ENCODE measurements around the gene NEURL1. TPM values are rescaled to one million over a fixed set of nuclear protein-coding genes. Genes with fewer than 3 reads are reported as not detected.

NEURL1 gene
- total RNA-seq, 2 experiments from 2014 or later, result 0.98 to 1.1 TPM

GRCh38 chr10:103582331-103583123, 89.0 kb downstream of the NEURL1 start:
- Mint-ChIP-seq H3K9me3 (no peaks in the 10 kb centered on the region), H3K36me3 (ENCODE audit: low read depth) (peaks cover 4% of the 10 kb centered on the region), H3K4me3 (peak overlapping the region; percentile 31), H3K27me3 (peaks cover 4% of the 10 kb centered on the region), H3K27ac (no peak overlapping the region), H3K4me1 (peaks cover 19% of the 10 kb centered on the region)
- ChIA-PET POLR2A (interaction anchor here (1.1 to 2.7 kb wide), 2 partner anchors 385 to 539 kb away, joined by 3 to 12 read pairs; partner anchors contain the start of genes SFR1 and SLK), CTCF (interaction anchor here (0.9 to 2.5 kb wide), 4 partner anchors 11 to 186 kb away, joined by 3 to 10 read pairs (median 6); partner anchors contain the start of genes ATP5MK and PDCD11)
- no peak for DNase-seq

DNA sequence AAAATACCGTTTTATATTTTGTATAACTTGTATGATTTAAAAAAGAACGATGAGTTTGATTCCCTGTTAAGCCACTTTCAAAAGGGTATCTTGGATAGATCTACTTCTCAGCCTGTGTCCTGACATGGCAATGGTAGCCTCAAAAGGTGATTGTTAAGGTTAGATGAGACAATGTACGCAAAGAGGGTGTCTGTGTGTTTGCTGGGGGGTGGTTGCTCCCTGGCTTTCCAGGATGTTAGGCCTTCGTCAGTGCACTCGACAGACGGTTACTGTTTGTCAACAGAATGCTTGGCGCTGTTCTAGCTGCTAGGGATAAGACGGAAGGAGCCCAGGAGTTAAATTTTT, 90.3 kb downstream of the NEURL1 start:
- Mint-ChIP-seq H3K9me3 (no peaks in the 10 kb centered on the region), H3K27ac (peak overlapping the region; percentile 83), H3K27me3 (peaks cover 4% of the 10 kb centered on the region), H3K36me3 (ENCODE audit: low read depth) (peaks cover 4% of the 10 kb centered on the region), H3K4me3 (peak overlapping the region; percentile 87), H3K4me1 (peaks cover 21% of the 10 kb centered on the region)
- ChIA-PET POLR2A (interaction anchor here (1.1 to 2.7 kb wide), 4 partner anchors 16 to 538 kb away, joined by 3 to 12 read pairs (median 3); partner anchors contain the start of genes SFR1 and SLK), CTCF (interaction anchor here (1.6 to 2.5 kb wide), 3 partner anchors 10 to 94 kb away, joined by 3 to 10 read pairs (median 10); no protein-coding TSS in a partner anchor)
- no peak for DNase-seq

DNA sequence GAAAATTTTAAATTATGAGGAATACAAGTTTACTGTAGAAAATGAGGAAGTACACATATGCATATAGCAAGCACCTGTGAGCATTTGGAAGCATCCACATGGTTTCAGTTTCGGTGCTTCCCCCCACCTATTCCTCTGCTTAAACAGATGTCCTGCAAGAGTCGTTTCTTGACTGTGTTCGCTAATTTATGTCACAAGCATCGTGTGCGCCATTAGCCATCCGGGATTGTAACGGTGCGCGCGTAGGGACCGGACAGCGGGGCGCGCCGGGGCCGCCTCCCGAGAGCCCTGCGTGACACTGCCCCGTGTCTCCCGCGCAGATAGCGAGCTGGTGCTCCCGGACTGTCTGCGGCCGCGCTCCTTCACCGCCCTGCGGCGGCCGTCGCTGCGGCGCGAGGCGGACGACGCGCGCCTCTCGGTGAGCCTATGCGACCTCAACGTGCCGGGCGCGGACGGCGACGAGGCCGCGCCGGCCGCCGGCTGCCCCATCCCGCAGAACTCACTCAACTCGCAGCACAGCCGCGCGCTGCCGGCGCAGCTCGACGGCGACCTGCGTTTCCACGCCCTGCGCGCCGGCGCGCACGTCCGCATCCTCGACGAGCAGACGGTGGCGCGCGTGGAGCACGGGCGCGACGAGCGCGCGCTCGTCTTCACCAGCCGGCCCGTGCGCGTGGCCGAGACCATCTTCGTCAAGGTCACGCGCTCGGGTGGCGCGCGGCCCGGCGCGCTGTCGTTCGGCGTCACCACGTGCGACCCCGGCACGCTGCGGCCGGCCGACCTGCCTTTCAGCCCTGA, 90.9 kb downstream of the NEURL1 start:
- Mint-ChIP-seq H3K36me3 (ENCODE audit: low read depth) (peaks cover 4% of the 10 kb centered on the region), H3K27ac (peak overlapping the region; percentile 83), H3K27me3 (peaks cover 4% of the 10 kb centered on the region), H3K4me1 (peaks cover 21% of the 10 kb centered on the region), H3K9me3 (no peaks in the 10 kb centered on the region), H3K4me3 (peak overlapping the region; percentile 87)
- CTCF ChIA-PET, result interaction anchor here (0.6 to 2.5 kb wide), 6 partner anchors 9 to 1918 kb away, joined by 3 to 10 read pairs (median 4); no protein-coding TSS in a partner anchor
- peak; percentile 84 for DNase-seq
- POLR2A ChIA-PET, result interaction anchor here (0.6 to 2.7 kb wide), 8 partner anchors 17 to 537 kb away, joined by 3 to 12 read pairs (median 3); partner anchors contain the start of genes ATP5MK, PDCD11 and SFR1

GRCh38 chr10:103585011-103585405, 91.5 kb downstream of the NEURL1 start:
- POLR2A ChIA-PET, result interaction anchor here (0.6 to 2.7 kb wide), 10 partner anchors 8 to 537 kb away, joined by 3 to 12 read pairs (median 3); partner anchors contain the start of genes ATP5MK, PDCD11 and SFR1
- Mint-ChIP-seq H3K4me1 (peaks cover 21% of the 10 kb centered on the region), H3K36me3 (ENCODE audit: low read depth) (peaks cover 4% of the 10 kb centered on the region), H3K27me3 (peaks cover 4% of the 10 kb centered on the region), H3K4me3 (peak overlapping the region; percentile 45), H3K27ac (no peak overlapping the region), H3K9me3 (no peaks in the 10 kb centered on the region)
- DNase-seq, result no peak
- CTCF ChIA-PET, result interaction anchor here (1.0 to 2.5 kb wide), 5 partner anchors 8 to 111 kb away, joined by 3 to 10 read pairs (median 4); no protein-coding TSS in a partner anchor

GRCh38 chr10:103587073-103587472, 93.6 kb downstream of the NEURL1 start:
- no peaks in the 10 kb centered on the region for H3K9me3 Mint-ChIP-seq
- no peak overlapping the region for H3K27ac Mint-ChIP-seq
- DNase-seq, result no peak
- peaks cover 21% of the 10 kb centered on the region for H3K4me1 Mint-ChIP-seq
- POLR2A ChIA-PET, result no interaction called here
- H3K27me3 Mint-ChIP-seq, result peaks cover 4% of the 10 kb centered on the region
- H3K4me3 Mint-ChIP-seq, result no peak overlapping the region
- CTCF ChIA-PET, result no interaction called here
- peaks cover 4% of the 10 kb centered on the region for H3K36me3 Mint-ChIP-seq (ENCODE audit: low read depth)

- ChIA-PET POLR2A (no interaction called here), CTCF (interaction anchor here (1.0 to 1.3 kb wide), 2 partner anchors 97 to 162 kb away, joined by 3 to 5 read pairs; no protein-coding TSS in a partner anchor)
- no peak for DNase-seq
- no peaks in the 10 kb centered on the region for H3K9me3 Mint-ChIP-seq
- no peaks in the 10 kb centered on the region for H3K27me3 Mint-ChIP-seq
- H3K36me3 Mint-ChIP-seq (ENCODE audit: low read depth), result no peaks in the 10 kb centered on the region
- H3K4me3 Mint-ChIP-seq, result no peak overlapping the region
- peaks cover 7% of the 10 kb centered on the region for H3K4me1 Mint-ChIP-seq
- H3K27ac Mint-ChIP-seq, result no peak overlapping the region
Measured at GRCh38 chr10:103589074-103589630, 95.6 kb downstream of the NEURL1 start.

GRCh38 chr10:103590060-103590459, 96.6 kb downstream of the NEURL1 start:
- POLR2A ChIA-PET, result no interaction called here
- CTCF ChIA-PET, result interaction anchor here (1.0 to 1.3 kb wide), 2 partner anchors 96 to 163 kb away, joined by 3 to 5 read pairs; no protein-coding TSS in a partner anchor

GRCh38 chr10:103590744-103591291, 97.3 kb downstream of the NEURL1 start:
- H3K27ac Mint-ChIP-seq, result no peak overlapping the region

More at GRCh38 chr10:103590060-103590459, 96.6 kb downstream of the NEURL1 start:
- no peaks in the 10 kb centered on the region for H3K36me3 Mint-ChIP-seq (ENCODE audit: low read depth)
- H3K4me3 Mint-ChIP-seq, result no peak overlapping the region
- H3K9me3 Mint-ChIP-seq, result no peaks in the 10 kb centered on the region
- no peaks in the 10 kb centered on the region for H3K27me3 Mint-ChIP-seq
- DNase-seq, result no peak
- no peak overlapping the region for H3K27ac Mint-ChIP-seq
- H3K4me1 Mint-ChIP-seq, result peaks cover 5% of the 10 kb centered on the region

DNA sequence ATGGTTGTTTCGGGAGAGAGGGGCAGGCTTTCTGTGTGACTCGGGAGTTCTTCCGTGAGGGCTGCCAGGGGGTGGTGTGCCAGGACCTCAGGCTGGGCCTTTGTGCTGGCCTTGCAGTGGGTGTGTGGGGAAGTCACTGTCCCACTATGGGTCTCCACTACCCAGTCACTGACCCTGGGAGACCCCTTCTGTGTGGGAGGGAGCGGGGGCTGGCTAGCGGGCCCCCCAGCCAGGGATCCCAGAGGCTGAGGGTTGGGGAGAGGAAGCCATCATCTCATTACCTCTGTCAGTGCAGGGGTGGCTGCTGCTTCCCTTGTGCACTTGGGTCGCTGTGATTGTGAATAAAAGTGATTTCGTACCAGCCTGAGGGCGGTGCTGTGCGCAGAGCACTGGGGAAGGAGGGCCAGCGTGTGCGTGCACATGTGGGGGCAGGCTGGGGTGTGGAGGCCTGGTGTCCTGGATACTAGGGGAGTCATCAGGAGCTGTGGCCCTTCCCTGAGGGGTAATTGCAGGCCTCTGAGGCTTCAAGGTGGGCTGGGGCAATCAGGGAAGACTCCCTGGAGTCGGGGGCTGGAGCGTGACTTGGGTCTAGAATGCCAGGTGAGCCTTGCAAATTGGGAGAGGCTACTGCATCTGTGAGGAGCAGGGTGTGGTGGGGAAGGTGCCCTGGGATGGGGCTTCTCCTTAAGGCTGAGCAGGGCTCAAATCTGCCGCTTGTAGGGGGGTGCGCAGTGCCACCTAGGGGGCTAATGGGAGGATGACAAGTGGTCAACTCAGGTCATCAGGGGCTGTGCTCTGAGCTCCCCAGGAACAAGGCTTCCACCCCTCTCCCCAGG, 98.9 kb downstream of the NEURL1 start:
- Mint-ChIP-seq H3K4me3 (no peak overlapping the region), H3K9me3 (no peaks in the 10 kb centered on the region), H3K4me1 (peaks cover 2% of the 10 kb centered on the region), H3K27me3 (no peaks in the 10 kb centered on the region), H3K27ac (no peak overlapping the region), H3K36me3 (ENCODE audit: low read depth) (no peaks in the 10 kb centered on the region)
- DNase-seq, result peak; percentile 54
- ChIA-PET CTCF (interaction anchor here (0.6 to 1.5 kb wide), 8 partner anchors 9 to 173 kb away, joined by 3 to 10 read pairs (median 3); no protein-coding TSS in a partner anchor), POLR2A (interaction anchor here (1.0 to 1.3 kb wide), 2 partner anchors 7 to 68 kb away, joined by 3 to 5 read pairs; no protein-coding TSS in a partner anchor)

More at GRCh38 chr10:103590744-103591291, 97.3 kb downstream of the NEURL1 start:
- DNase-seq, result no peak
- ChIA-PET POLR2A (no interaction called here), CTCF (no interaction called here)
- Mint-ChIP-seq H3K27me3 (no peaks in the 10 kb centered on the region), H3K36me3 (ENCODE audit: low read depth) (no peaks in the 10 kb centered on the region), H3K4me1 (peaks cover 2% of the 10 kb centered on the region), H3K9me3 (no peaks in the 10 kb centered on the region), H3K4me3 (no peak overlapping the region)

DNA sequence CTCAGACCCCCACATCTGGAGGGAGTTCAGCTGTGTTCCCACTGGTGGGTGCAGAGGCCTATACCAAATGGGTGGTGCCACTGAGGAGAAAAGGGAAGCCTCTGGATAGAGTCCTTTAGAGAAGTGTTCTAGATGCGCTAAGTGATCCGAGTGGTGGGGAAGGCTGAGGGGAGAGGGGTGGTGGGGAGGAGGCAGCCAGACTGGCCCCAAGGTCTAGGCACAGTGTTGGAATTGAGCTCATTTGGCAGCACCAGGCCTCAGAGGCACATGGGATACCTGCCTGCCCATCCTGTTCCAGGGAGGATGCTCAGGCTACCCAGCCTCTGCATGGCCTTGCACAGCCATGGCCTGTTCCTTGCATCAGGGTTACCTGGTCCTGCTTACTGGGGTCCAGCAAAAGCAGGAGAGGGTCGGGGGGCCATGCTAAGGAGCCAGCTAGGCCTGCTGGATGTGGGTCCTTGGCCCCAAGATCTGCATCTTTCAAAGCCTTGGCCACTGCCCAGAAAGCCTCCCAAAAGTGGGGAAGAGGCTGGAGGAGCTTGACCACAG, 99.6 kb downstream of the NEURL1 start:
- Mint-ChIP-seq H3K27ac (no peak overlapping the region), H3K36me3 (ENCODE audit: low read depth) (no peaks in the 10 kb centered on the region), H3K9me3 (no peaks in the 10 kb centered on the region), H3K4me1 (peaks cover 2% of the 10 kb centered on the region), H3K27me3 (no peaks in the 10 kb centered on the region), H3K4me3 (no peak overlapping the region)
- DNase-seq, result no peak
- ChIA-PET CTCF (interaction anchor here (0.6 to 2.0 kb wide), 10 partner anchors 9 to 174 kb away, joined by 3 to 10 read pairs (median 3); no protein-coding TSS in a partner anchor), POLR2A (interaction anchor here (1.0 to 1.3 kb wide), 2 partner anchors 8 to 67 kb away, joined by 3 to 5 read pairs; no protein-coding TSS in a partner anchor)
